Measurements from ENCODE around the gene ARHGAP10. TPM values are rescaled to one million over a fixed set of nuclear protein-coding genes. Genes with fewer than 3 reads are reported as not detected.
A peak's percentile ranks its signal among the peaks of the same experiment; 100 is the strongest.

Gene ARHGAP10
- total RNA-seq, 1 donor from 2014 or later: 28.0 TPM

- Histone ChIP-seq H4K20me1 (ENCODE audit: insufficient read depth, low read length) (no peaks in the 10 kb centered on the region), H3K4me2 (ENCODE audit: low read length) (no peak overlapping the region), H3K79me2 (ENCODE audit: insufficient read depth, low read length) (no peaks in the 10 kb centered on the region), H3K27me3 (ENCODE audit: insufficient read depth, low read length) (no peaks in the 10 kb centered on the region), H2AFZ (ENCODE audit: low read depth, low read length) (no peak overlapping the region), H3K27ac (ENCODE audit: low read depth, low read length) (peak overlapping the region; percentile 1), H3K4me3 (ENCODE audit: insufficient read depth, low read depth, low read length) (no peak overlapping the region), H3K4me1 (ENCODE audit: insufficient read depth, low read length) (peaks cover 37% of the 10 kb centered on the region), H3K36me3 (ENCODE audit: insufficient read depth, low read length) (no peaks in the 10 kb centered on the region), H3K9ac (ENCODE audit: low read length) (no peak overlapping the region), H3K9me3 (ENCODE audit: insufficient read depth, low read depth, low read length) (no peaks in the 10 kb centered on the region)
- Mint-ChIP-seq H3K27ac (ENCODE audit: unreplicated experiment) (peak overlapping the region; percentile 75), H3K4me3 (ENCODE audit: unreplicated experiment) (no peak overlapping the region), H3K27me3 (ENCODE audit: low read depth, unreplicated experiment) (no peaks in the 10 kb centered on the region), H3K36me3 (ENCODE audit: low read depth, unreplicated experiment) (peaks cover 15% of the 10 kb centered on the region), H3K9me3 (ENCODE audit: unreplicated experiment) (no peaks in the 10 kb centered on the region), H3K4me1 (ENCODE audit: low read depth, unreplicated experiment) (peaks cover 45% of the 10 kb centered on the region)
- no peak for DNase-seq (ENCODE audit: low read depth)
- TF ChIP-seq EZH2 (IDR thresholded peaks at IDR 0.05; ENCODE audit: insufficient read depth, low read length) (no peak), CTCF (IDR thresholded peaks at IDR 0.05; ENCODE audit: insufficient read depth, low read depth, low read length) (no peak)
- no peak for FAIRE-seq
These were observed 97.7 kb downstream of the ARHGAP10 start for GRCh38 chr4:147829401-147830101.

- Mint-ChIP-seq H3K27ac (ENCODE audit: unreplicated experiment) (peak overlapping the region; percentile 75), H3K4me3 (ENCODE audit: unreplicated experiment) (no peak overlapping the region), H3K27me3 (ENCODE audit: low read depth, unreplicated experiment) (no peaks in the 10 kb centered on the region), H3K4me1 (ENCODE audit: low read depth, unreplicated experiment) (peaks cover 45% of the 10 kb centered on the region), H3K9me3 (ENCODE audit: unreplicated experiment) (no peaks in the 10 kb centered on the region), H3K36me3 (ENCODE audit: low read depth, unreplicated experiment) (peaks cover 14% of the 10 kb centered on the region)
- FAIRE-seq (no peak), DNase-seq (ENCODE audit: low read depth) (no peak)
- Histone ChIP-seq H3K9me3 (ENCODE audit: insufficient read depth, low read depth, low read length) (no peaks in the 10 kb centered on the region), H3K36me3 (ENCODE audit: insufficient read depth, low read length) (no peaks in the 10 kb centered on the region), H3K4me3 (ENCODE audit: insufficient read depth, low read depth, low read length) (no peak overlapping the region), H2AFZ (ENCODE audit: low read depth, low read length) (no peak overlapping the region), H3K27ac (ENCODE audit: low read depth, low read length) (no peak overlapping the region), H3K27me3 (ENCODE audit: insufficient read depth, low read length) (no peaks in the 10 kb centered on the region), H3K4me2 (ENCODE audit: low read length) (no peak overlapping the region), H4K20me1 (ENCODE audit: insufficient read depth, low read length) (no peaks in the 10 kb centered on the region), H3K4me1 (ENCODE audit: insufficient read depth, low read length) (peaks cover 37% of the 10 kb centered on the region), H3K79me2 (ENCODE audit: insufficient read depth, low read length) (no peaks in the 10 kb centered on the region), H3K9ac (ENCODE audit: low read length) (no peak overlapping the region)
- TF ChIP-seq CTCF (IDR thresholded peaks at IDR 0.05; ENCODE audit: insufficient read depth, low read depth, low read length) (no peak), EZH2 (IDR thresholded peaks at IDR 0.05; ENCODE audit: insufficient read depth, low read length) (no peak)
These were observed 98.2 kb downstream of the ARHGAP10 start for GRCh38 chr4:147830102-147830463.

- Histone ChIP-seq H3K79me2 (ENCODE audit: insufficient read depth, low read length) (no peaks in the 10 kb centered on the region), H4K20me1 (ENCODE audit: insufficient read depth, low read length) (no peaks in the 10 kb centered on the region), H3K27me3 (ENCODE audit: insufficient read depth, low read length) (no peaks in the 10 kb centered on the region), H3K36me3 (ENCODE audit: insufficient read depth, low read length) (no peaks in the 10 kb centered on the region), H3K9ac (ENCODE audit: low read length) (peak overlapping the region; percentile 59), H3K9me3 (ENCODE audit: insufficient read depth, low read depth, low read length) (no peaks in the 10 kb centered on the region), H3K4me3 (ENCODE audit: insufficient read depth, low read depth, low read length) (no peak overlapping the region), H2AFZ (ENCODE audit: low read depth, low read length) (no peak overlapping the region), H3K4me1 (ENCODE audit: insufficient read depth, low read length) (peaks cover 31% of the 10 kb centered on the region), H3K4me2 (ENCODE audit: low read length) (peak overlapping the region; percentile 76), H3K27ac (ENCODE audit: low read depth, low read length) (peak overlapping the region; percentile 91)
- no peak overlapping the region for H3K4me3 Mint-ChIP-seq (ENCODE audit: unreplicated experiment)
- DNase-seq (ENCODE audit: low read depth) (peak; percentile 67), FAIRE-seq (peak; percentile 29)
- peak overlapping the region; percentile 99 for H3K27ac Mint-ChIP-seq (ENCODE audit: unreplicated experiment)
- no peaks in the 10 kb centered on the region for H3K9me3 Mint-ChIP-seq (ENCODE audit: unreplicated experiment)
- H3K4me1 Mint-ChIP-seq (ENCODE audit: low read depth, unreplicated experiment): peaks cover 48% of the 10 kb centered on the region
- H3K27me3 Mint-ChIP-seq (ENCODE audit: low read depth, unreplicated experiment): no peaks in the 10 kb centered on the region
- peaks cover 11% of the 10 kb centered on the region for H3K36me3 Mint-ChIP-seq (ENCODE audit: low read depth, unreplicated experiment)
- TF ChIP-seq EZH2 (IDR thresholded peaks at IDR 0.05; ENCODE audit: insufficient read depth, low read length) (no peak), CTCF (IDR thresholded peaks at IDR 0.05; ENCODE audit: insufficient read depth, low read depth, low read length) (no peak)
These were observed 99.1 kb downstream of the ARHGAP10 start for GRCh38 chr4:147830987-147831386.

Measured in astrocyte (in vitro differentiated cells and primary cell).